ENCODE results near the gene ASB18.

The ASB18 gene

GRCh38 chr2:236254001-236254400 lies 10.2 kb downstream of the ASB18 start:
- TF ChIP-seq ZFX (IDR thresholded peaks at IDR 0.05; ENCODE audit: borderline replicate concordance): no peak
- no peak for TF ChIP-seq CTCF (IDR thresholded peaks at IDR 0.05)
- H3K27ac ChIP-seq: no peak overlapping the region

- no peak overlapping the region for H3K27ac ChIP-seq
- TF ChIP-seq ZFX (IDR thresholded peaks at IDR 0.05; ENCODE audit: borderline replicate concordance): no peak
- no peak for TF ChIP-seq CTCF (IDR thresholded peaks at IDR 0.05)
These were observed 11.6 kb downstream of the ASB18 start for GRCh38 chr2:236252602-236253001.

- no peak overlapping the region for H3K27ac ChIP-seq
- TF ChIP-seq ZFX (IDR thresholded peaks at IDR 0.05; ENCODE audit: borderline replicate concordance): no peak
- no peak for TF ChIP-seq CTCF (IDR thresholded peaks at IDR 0.05)
These were observed 13.2 kb downstream of the ASB18 start for GRCh38 chr2:236250909-236251579.

GRCh38 chr2:236250286-236250685 lies 13.9 kb downstream of the ASB18 start:
- no peak overlapping the region for H3K27ac ChIP-seq
- TF ChIP-seq ZFX (IDR thresholded peaks at IDR 0.05; ENCODE audit: borderline replicate concordance) (no peak), CTCF (IDR thresholded peaks at IDR 0.05) (no peak)

GRCh38 chr2:236249066-236249465 lies 15.1 kb downstream of the ASB18 start:
- no peak overlapping the region for H3K27ac ChIP-seq
- TF ChIP-seq ZFX (IDR thresholded peaks at IDR 0.05; ENCODE audit: borderline replicate concordance): no peak
- TF ChIP-seq CTCF (IDR thresholded peaks at IDR 0.05): no peak

- no peak overlapping the region for H3K27ac ChIP-seq
- no peak for TF ChIP-seq ZFX (IDR thresholded peaks at IDR 0.05; ENCODE audit: borderline replicate concordance)
- no peak for TF ChIP-seq CTCF (IDR thresholded peaks at IDR 0.05)
These were observed 17.4 kb downstream of the ASB18 start for GRCh38 chr2:236246711-236247246.

GRCh38 chr2:236244256-236244655 lies 19.9 kb downstream of the ASB18 start:
- H3K27ac ChIP-seq: no peak overlapping the region
- no peak for TF ChIP-seq ZFX (IDR thresholded peaks at IDR 0.05; ENCODE audit: borderline replicate concordance)
- TF ChIP-seq CTCF (IDR thresholded peaks at IDR 0.05): no peak

Measured in 22Rv1 (cell line).